Placental pericyte (primary cell): ENCODE measurements around the gene CCRL2. TPM values are rescaled to one million over a fixed set of nuclear protein-coding genes. Genes with fewer than 3 reads are reported as not detected.

Experiments
- total RNA-seq: library from RNA; depleted of rRNA; stranded (reverse); fragments of >200 nt; gene quantifications from 2 replicates; pipeline ENCODE4 v1.2.3, GENCODE V29; 2012

Gene CCRL2
- 0.57 TPM in 1 of 2 replicates, not detected in the other for total RNA-seq

GRCh38 chr3:46406788-46407611 is at the start of gene CCRL2, which contains the start of gene CCR5AS:
Gene CCRL2 (plus strand): TSS chr3:46407259. CDS start chr3:46408080, 821 bp downstream.
Gene CCR5AS (minus strand): TSS chr3:46407066.

GRCh38 chr3:46370839-46371518 is 36.1 kb upstream of the CCRL2 start, which contains the start of gene CCR5:
Gene CCR5 (plus strand): TSS chr3:46370946. CDS start chr3:46372903, 1,957 bp downstream.

Other genes with a start within 250 kb of the CCRL2 start
- 0.86 TPM in 1 of 2 replicates, not detected in the other for gene CCR1, start 198.9 kb upstream of the CCRL2 start, total RNA-seq
- not detected in 2 replicates for gene CCR3, start 164.8 kb upstream of the CCRL2 start, total RNA-seq
- not detected in 2 replicates for gene CCR2, start 53.1 kb upstream of the CCRL2 start, total RNA-seq
- not detected in 2 replicates for gene CCR5, start 36.3 kb upstream of the CCRL2 start, total RNA-seq
- gene LTF, start 57.6 kb downstream of the CCRL2 start, total RNA-seq: 0.14 TPM in 1 of 2 replicates, not detected in the other
- gene RTP3, start 90.7 kb downstream of the CCRL2 start, total RNA-seq: not detected in 2 replicates
- 1.4 and 6.6 TPM in 2 replicates for gene LRRC2, start 159.0 kb downstream of the CCRL2 start, total RNA-seq
- not detected in 2 replicates for gene FAM240A, start 205.3 kb downstream of the CCRL2 start, total RNA-seq